ENCODE data around the gene MCRIP2. TPM values are rescaled to one million over a fixed set of nuclear protein-coding genes. Genes with fewer than 3 reads are reported as not detected.

Gene MCRIP2
- polyA plus RNA-seq, 2 of the 4 experiments (the other 2 are of a cell fraction), result 10.7 to 21.3 TPM

- no peak for TF ChIP-seq FOXS1 (CRISPR knock-in tag; IDR thresholded peaks at IDR 0.05)
- peak; percentile 94 for TF ChIP-seq POLR2A (IDR thresholded peaks at IDR 0.05; ENCODE audit: low read length)
- peak; percentile 80 for TF ChIP-seq CHD2 (IDR thresholded peaks at IDR 0.05; ENCODE audit: low read length, partially characterized antibody)
- TF ChIP-seq POLR2AphosphoS2 (conservative IDR thresholded peaks at IDR 0.05; ENCODE audit: low read length), result no peak
- no peak; the same call in 1 of the 2 replicates for TF ChIP-seq MYC (IDR thresholded peaks at IDR 0.05; ENCODE audit: borderline replicate concordance, low read length)
- TF ChIP-seq HOXB5 (CRISPR knock-in tag; IDR thresholded peaks at IDR 0.05), result 0 out of 2 replicates have a peak, but pooled peaks have one; percentile 39
- TF ChIP-seq RAD21 (conservative IDR thresholded peaks at IDR 0.05 in 1 of 2, IDR thresholded peaks at IDR 0.05 in 1 of 2), result peak in 1 of 2 experiments; percentile 26; a peak in 2 of 5 replicates
- peak; percentile 89 for TF ChIP-seq MAX (IDR thresholded peaks at IDR 0.05)
- TF ChIP-seq EHMT2 (IDR thresholded peaks at IDR 0.05; ENCODE audit: low read depth), result no peak
- peak; percentile 29; the same call in 1 of the 2 replicates for TF ChIP-seq PHF8 (IDR thresholded peaks at IDR 0.05; ENCODE audit: borderline replicate concordance, low read depth)
- TF ChIP-seq ATOH8 (CRISPR knock-in tag; IDR thresholded peaks at IDR 0.05; ENCODE audit: low read depth), result peak; percentile 57; the same call in 1 of the 2 replicates
- TF ChIP-seq SMC3 (IDR thresholded peaks at IDR 0.05), result 0 out of 3 replicates have a peak, but pooled peaks have one; percentile 3
- TF ChIP-seq ZNF302 (CRISPR knock-in tag; IDR thresholded peaks at IDR 0.05), result no peak
- no peak for TF ChIP-seq CBX2 (IDR thresholded peaks at IDR 0.05; ENCODE audit: borderline replicate concordance, low read depth)
- TF ChIP-seq BHLHE40 (IDR thresholded peaks at IDR 0.05; ENCODE audit: low read depth, low read length), result peak; percentile 58; the same call in 1 of the 2 replicates
- 0 out of 2 replicates have a peak, but pooled peaks have one; percentile 39 for TF ChIP-seq ESRRA (IDR thresholded peaks at IDR 0.05; ENCODE audit: borderline replicate concordance, low read length)
- TF ChIP-seq EP300 (IDR thresholded peaks at IDR 0.05), result 0 out of 5 replicates have a peak, but pooled peaks of 1 of the 2 experiments have one; percentile 13
- no peak for TF ChIP-seq NR3C1 (IDR thresholded peaks at IDR 0.05)
- no peak for TF ChIP-seq HOXA7 (CRISPR knock-in tag; IDR thresholded peaks at IDR 0.05)
- no peak for TF ChIP-seq ZFP36 (IDR thresholded peaks at IDR 0.05; ENCODE audit: borderline replicate concordance, partially characterized antibody)
- TF ChIP-seq MAFK (IDR thresholded peaks at IDR 0.05; ENCODE audit: partially characterized antibody), result no peak
- no peak for TF ChIP-seq JUNB (IDR thresholded peaks at IDR 0.05)
- no peak for TF ChIP-seq CHD4 (IDR thresholded peaks at IDR 0.05; ENCODE audit: borderline replicate concordance)
- peak; percentile 95 for TF ChIP-seq SREBF2 (IDR thresholded peaks at IDR 0.05)
- no peak for TF ChIP-seq ZSCAN20 (CRISPR knock-in tag; IDR thresholded peaks at IDR 0.05)
- TF ChIP-seq PBX3 (IDR thresholded peaks at IDR 0.05), result no peak; the same call in 1 of the 2 replicates
- no peak for TF ChIP-seq RARB (CRISPR knock-in tag; IDR thresholded peaks at IDR 0.05)
These were observed 5.2 kb upstream of the MCRIP2 start, which contains the start of gene METTL26 (continued) for GRCh38 chr16:636206-637080.
